ENCODE measurements around the gene IFI30.

The IFI30 gene

DNA sequence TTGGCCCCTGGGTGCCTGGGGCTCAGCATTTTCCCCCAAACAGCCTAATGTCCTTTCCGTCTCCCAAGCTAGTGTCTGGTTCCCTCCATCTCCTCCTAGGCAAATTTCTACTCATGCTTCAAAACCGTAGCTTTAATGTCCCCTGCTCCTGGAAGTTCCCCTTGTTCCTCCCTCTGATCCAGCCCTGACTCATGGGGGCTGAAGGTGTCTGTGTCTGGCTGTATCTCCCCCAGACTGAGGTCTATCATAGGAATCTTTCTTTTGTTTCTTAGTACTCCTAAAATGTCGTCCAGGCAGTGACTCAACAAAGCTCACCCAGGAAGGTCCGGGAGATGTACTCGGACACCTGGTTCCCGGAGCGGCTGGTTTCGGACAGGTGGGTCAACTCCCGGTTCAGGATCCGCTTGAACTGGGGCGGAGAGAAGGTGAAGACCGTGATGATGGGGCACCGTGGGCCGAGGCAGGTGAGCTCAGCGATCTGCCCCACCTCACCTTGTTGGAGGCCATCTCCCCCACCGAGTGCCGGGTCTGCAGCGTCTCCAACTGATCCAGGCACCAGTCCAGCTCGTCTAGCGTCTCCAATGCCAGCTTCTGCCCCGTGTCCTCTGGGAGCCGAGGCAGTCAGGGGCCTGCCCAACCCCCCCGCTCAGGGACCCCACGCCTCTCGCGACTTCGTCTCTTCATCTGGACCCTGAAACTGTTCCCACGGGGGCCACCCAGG lies 46.5 kb downstream of the IFI30 start:
- peaks cover 44% of the 10 kb centered on the region for H3K27me3 ChIP-seq (ENCODE audit: control insufficient read depth, low read length)
- H3K4me1 ChIP-seq (ENCODE audit: control insufficient read depth, low read length): peaks cover 13% of the 10 kb centered on the region
- TF ChIP-seq, protein P1, sequence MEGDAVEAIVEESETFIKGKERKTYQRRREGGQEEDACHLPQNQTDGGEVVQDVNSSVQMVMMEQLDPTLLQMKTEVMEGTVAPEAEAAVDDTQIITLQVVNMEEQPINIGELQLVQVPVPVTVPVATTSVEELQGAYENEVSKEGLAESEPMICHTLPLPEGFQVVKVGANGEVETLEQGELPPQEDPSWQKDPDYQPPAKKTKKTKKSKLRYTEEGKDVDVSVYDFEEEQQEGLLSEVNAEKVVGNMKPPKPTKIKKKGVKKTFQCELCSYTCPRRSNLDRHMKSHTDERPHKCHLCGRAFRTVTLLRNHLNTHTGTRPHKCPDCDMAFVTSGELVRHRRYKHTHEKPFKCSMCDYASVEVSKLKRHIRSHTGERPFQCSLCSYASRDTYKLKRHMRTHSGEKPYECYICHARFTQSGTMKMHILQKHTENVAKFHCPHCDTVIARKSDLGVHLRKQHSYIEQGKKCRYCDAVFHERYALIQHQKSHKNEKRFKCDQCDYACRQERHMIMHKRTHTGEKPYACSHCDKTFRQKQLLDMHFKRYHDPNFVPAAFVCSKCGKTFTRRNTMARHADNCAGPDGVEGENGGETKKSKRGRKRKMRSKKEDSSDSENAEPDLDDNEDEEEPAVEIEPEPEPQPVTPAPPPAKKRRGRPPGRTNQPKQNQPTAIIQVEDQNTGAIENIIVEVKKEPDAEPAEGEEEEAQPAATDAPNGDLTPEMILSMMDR (IDR thresholded peaks at IDR 0.05; ENCODE audit: low read depth, low read length, poor library complexity, severe bottlenecking): no peak
- TF ChIP-seq EZH2phosphoT487 (IDR thresholded peaks at IDR 0.05; ENCODE audit: borderline replicate concordance, low read length): no peak
- H3K27ac ChIP-seq (ENCODE audit: low read depth, low read length): no peak overlapping the region
- no peaks in the 10 kb centered on the region for H3K9me3 ChIP-seq (ENCODE audit: control insufficient read depth, insufficient read depth, low read length)
- no peaks in the 10 kb centered on the region for H4K20me1 ChIP-seq (ENCODE audit: control insufficient read depth, insufficient read depth, low read depth, low read length)
- H3K36me3 ChIP-seq (ENCODE audit: control insufficient read depth, low read length): no peaks in the 10 kb centered on the region
- no peaks in the 10 kb centered on the region for H3K79me2 ChIP-seq (ENCODE audit: control insufficient read depth, low read length)
- H3K4me3 ChIP-seq (ENCODE audit: low read length): no peak overlapping the region
- H3K4me2 ChIP-seq (ENCODE audit: low read length): no peak overlapping the region
- H3K9me2 ChIP-seq (replicated peaks; ENCODE audit: control insufficient read depth, low read length): no peaks in the 10 kb centered on the region
- H3F3A ChIP-seq (ENCODE audit: control insufficient read depth, insufficient read depth): no peaks in the 10 kb centered on the region

DNA sequence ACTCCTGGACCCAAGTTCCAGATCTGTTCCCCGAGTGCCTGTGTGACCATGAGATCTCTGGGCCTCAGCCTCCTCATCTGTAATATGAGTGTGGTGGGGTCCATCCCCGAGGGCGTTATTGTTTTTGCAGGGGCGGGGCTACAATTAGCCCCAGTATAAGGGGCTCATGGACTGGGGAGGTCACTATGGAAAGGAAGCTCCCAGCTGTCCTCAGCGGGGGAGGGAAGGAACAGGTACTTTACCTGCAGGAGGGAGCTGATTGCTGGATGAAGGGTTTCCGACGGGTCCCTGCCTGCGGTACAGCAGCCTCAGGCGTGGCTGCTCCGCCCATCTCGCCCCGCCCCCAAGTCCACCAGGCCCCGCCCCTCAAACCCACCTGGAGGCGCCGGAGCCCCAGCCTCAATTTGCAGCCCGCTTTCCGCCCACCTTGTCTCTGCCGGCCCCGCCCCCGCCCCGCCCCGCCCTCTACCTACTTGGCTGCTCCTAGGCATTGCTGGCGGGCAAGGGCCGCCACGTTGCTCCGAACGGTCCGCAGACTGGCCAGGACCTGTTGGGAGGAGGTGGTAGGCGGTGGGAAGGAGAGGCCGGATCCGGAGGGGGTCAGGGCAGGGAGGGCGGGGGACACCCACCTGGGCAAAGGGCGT lies 47.1 kb downstream of the IFI30 start:
- no peaks in the 10 kb centered on the region for H3K9me2 ChIP-seq (replicated peaks; ENCODE audit: control insufficient read depth, low read length)
- no peaks in the 10 kb centered on the region for H3F3A ChIP-seq (ENCODE audit: control insufficient read depth, insufficient read depth)
- H3K9me3 ChIP-seq (ENCODE audit: control insufficient read depth, insufficient read depth, low read length): no peaks in the 10 kb centered on the region
- H3K4me2 ChIP-seq (ENCODE audit: low read length): no peak overlapping the region
- no peaks in the 10 kb centered on the region for H3K36me3 ChIP-seq (ENCODE audit: control insufficient read depth, low read length)
- H3K4me3 ChIP-seq (ENCODE audit: low read length): no peak overlapping the region
- H4K20me1 ChIP-seq (ENCODE audit: control insufficient read depth, insufficient read depth, low read depth, low read length): peaks cover 2% of the 10 kb centered on the region; the same call in 1 of the 2 replicates
- no peak overlapping the region for H3K27ac ChIP-seq (ENCODE audit: low read depth, low read length)
- no peaks in the 10 kb centered on the region for H3K79me2 ChIP-seq (ENCODE audit: control insufficient read depth, low read length)
- H3K27me3 ChIP-seq (ENCODE audit: control insufficient read depth, low read length): peaks cover 49% of the 10 kb centered on the region
- no peak for TF ChIP-seq EZH2phosphoT487 (IDR thresholded peaks at IDR 0.05; ENCODE audit: borderline replicate concordance, low read length)
- H3K4me1 ChIP-seq (ENCODE audit: control insufficient read depth, low read length): peaks cover 19% of the 10 kb centered on the region

DNA sequence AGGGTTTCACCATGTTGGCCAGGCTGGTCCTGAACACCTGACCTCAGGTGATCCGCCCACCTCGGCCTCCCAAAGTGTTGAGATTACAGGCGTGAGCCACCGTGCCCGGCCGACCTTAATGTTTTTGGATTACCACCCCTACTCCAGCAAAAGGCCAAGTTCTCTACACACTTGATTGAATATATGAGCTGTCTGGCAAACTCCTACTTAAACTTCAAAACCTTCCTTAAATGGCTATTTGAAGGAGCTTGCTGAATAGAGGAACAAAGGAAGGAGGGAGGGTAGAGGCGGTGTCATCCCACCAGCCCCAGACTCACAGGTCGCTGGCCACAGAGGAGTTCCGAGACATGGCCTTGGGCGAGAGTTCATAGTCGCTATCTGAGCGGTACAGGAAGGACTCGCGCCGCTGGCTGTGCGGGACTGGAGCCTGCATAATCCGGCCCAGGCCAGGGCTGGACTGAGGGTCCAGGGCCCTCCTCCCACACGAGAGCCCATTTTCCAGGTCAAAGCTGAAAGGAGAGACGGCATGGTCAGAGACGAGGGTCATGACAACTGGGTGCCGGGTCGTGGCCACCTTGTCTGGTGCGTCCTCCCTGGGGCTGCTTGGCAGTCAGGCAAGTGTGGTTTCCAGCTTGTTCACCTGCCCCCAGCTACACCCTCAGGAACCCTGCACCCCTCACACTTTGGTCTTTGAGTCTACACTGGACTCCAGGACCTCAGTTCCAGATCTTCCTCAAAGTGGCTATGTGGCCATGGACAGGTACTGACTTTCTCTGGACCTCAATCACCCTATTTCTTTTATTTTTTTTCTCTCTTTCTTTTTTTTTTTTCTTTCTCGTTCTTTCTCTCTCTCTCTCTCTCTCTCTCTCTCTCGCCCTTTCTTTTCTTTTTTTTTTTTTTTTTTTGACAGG lies 48.5 kb downstream of the IFI30 start:
- peaks cover 25% of the 10 kb centered on the region for H3K4me1 ChIP-seq (ENCODE audit: control insufficient read depth, low read length)
- H3K27ac ChIP-seq (ENCODE audit: low read depth, low read length): no peak overlapping the region
- no peaks in the 10 kb centered on the region for H3K36me3 ChIP-seq (ENCODE audit: control insufficient read depth, low read length)
- no peaks in the 10 kb centered on the region for H3F3A ChIP-seq (ENCODE audit: control insufficient read depth, insufficient read depth)
- TF ChIP-seq EZH2phosphoT487 (IDR thresholded peaks at IDR 0.05; ENCODE audit: borderline replicate concordance, low read length): no peak
- TF ChIP-seq, protein P1 (IDR thresholded peaks at IDR 0.05; ENCODE audit: low read depth, low read length, poor library complexity, severe bottlenecking): no peak
- H4K20me1 ChIP-seq (ENCODE audit: control insufficient read depth, insufficient read depth, low read depth, low read length): peaks cover 4% of the 10 kb centered on the region; the same call in 1 of the 2 replicates
- no peaks in the 10 kb centered on the region for H3K9me2 ChIP-seq (replicated peaks; ENCODE audit: control insufficient read depth, low read length)
- H3K4me2 ChIP-seq (ENCODE audit: low read length): no peak overlapping the region
- peaks cover 59% of the 10 kb centered on the region for H3K27me3 ChIP-seq (ENCODE audit: control insufficient read depth, low read length)
- no peaks in the 10 kb centered on the region for H3K79me2 ChIP-seq (ENCODE audit: control insufficient read depth, low read length)
- no peaks in the 10 kb centered on the region for H3K9me3 ChIP-seq (ENCODE audit: control insufficient read depth, insufficient read depth, low read length)
- H3K4me3 ChIP-seq (ENCODE audit: low read length): no peak overlapping the region
